SJCRH30 (cell line): ENCODE results near the gene NOXA1. TPM values are rescaled to one million over a fixed set of nuclear protein-coding genes. Genes with fewer than 3 reads are reported as not detected.
"Not testable (repeated sequence)": the region's sequence is repeated elsewhere in the genome, so short reads cannot be mapped to it uniquely, and the experiment has no call there.

Experiments
- DNase-seq, 2 experiments: peaks; one replicate each; pipeline ENCODE4 v3.0.0-alpha.2; 2015 to 2020
- H3K27ac ChIP-seq: fragments of 250-450 bp; sonication (Bioruptor Pico); 2 replicates; pipeline ENCODE4 v1.5.1; 2020; ENCODE audit warnings: mild to moderate bottlenecking, moderate library complexity
- H3K27me3 ChIP-seq: fragments of 250-450 bp; sonication (Bioruptor Pico); 2 replicates; pipeline ENCODE4 v1.5.1; 2020; ENCODE audit warnings: mild to moderate bottlenecking, moderate library complexity
- H3K36me3 ChIP-seq: fragments of 250-450 bp; sonication (Bioruptor Pico); 2 replicates; pipeline ENCODE4 v1.5.1; 2020; ENCODE audit warnings: mild to moderate bottlenecking, moderate library complexity
- H3K4me1 ChIP-seq: fragments of 250-450 bp; sonication (Bioruptor Pico); 2 replicates; pipeline ENCODE4 v1.5.1; 2020; ENCODE audit warnings: mild to moderate bottlenecking, moderate library complexity
- H3K4me3 ChIP-seq: fragments of 250-450 bp; sonication (Bioruptor Pico); 2 replicates; pipeline ENCODE4 v1.5.1; 2020; ENCODE audit warnings: mild to moderate bottlenecking, moderate library complexity
- H3K9me3 ChIP-seq: fragments of 250-450 bp; sonication (Bioruptor Pico); replicated peaks from 2 replicates; pipeline ENCODE4 v1.5.1; 2020; ENCODE audit warnings: mild to moderate bottlenecking, moderate library complexity
- total RNA-seq: library from RNA; depleted of rRNA; stranded (reverse); fragments of >200 nt; shearing (Covaris generic); gene quantifications from 2 replicates; pipeline ENCODE4 v1.2.3, GENCODE V29; 2014

NOXA1 gene
- total RNA-seq, 1 experiment from 2014 or later, result not detected

GRCh38 chr9:137383784-137384756 lies 39.1 kb upstream of the NOXA1 start:
- Histone ChIP-seq H3K27ac (no peak overlapping the region), H3K36me3 (no peaks in the 10 kb centered on the region), H3K27me3 (peaks cover 21% of the 10 kb centered on the region; the same call in 1 of the 2 replicates), H3K4me1 (peaks cover 15% of the 10 kb centered on the region), H3K9me3 (no peaks in the 10 kb centered on the region), H3K4me3 (no peak overlapping the region)
- no peak for DNase-seq

- Histone ChIP-seq H3K9me3 (no peaks in the 10 kb centered on the region), H3K36me3 (no peaks in the 10 kb centered on the region), H3K4me3 (no peak overlapping the region), H3K4me1 (peaks cover 15% of the 10 kb centered on the region), H3K27ac (no peak overlapping the region), H3K27me3 (peaks cover 25% of the 10 kb centered on the region; the same call in 1 of the 2 replicates)
- no peak for DNase-seq
These were observed 38.0 kb upstream of the NOXA1 start for GRCh38 chr9:137385061-137385655.

- H3K27me3 ChIP-seq, result peaks cover 25% of the 10 kb centered on the region; the same call in 1 of the 2 replicates
- not testable (repeated sequence) for H3K4me3 ChIP-seq, DNase-seq, H3K9me3 ChIP-seq, H3K36me3 ChIP-seq, H3K27ac ChIP-seq
- peaks cover 19% of the 10 kb centered on the region for H3K4me1 ChIP-seq
These were observed 36.6 kb upstream of the NOXA1 start for GRCh38 chr9:137386507-137387113.

GRCh38 chr9:137387114-137387890 lies 35.9 kb upstream of the NOXA1 start:
- no peaks in the 10 kb centered on the region for H3K36me3 ChIP-seq
- H3K4me3 ChIP-seq, result no peak overlapping the region
- peaks cover 25% of the 10 kb centered on the region; the same call in 1 of the 2 replicates for H3K27me3 ChIP-seq
- DNase-seq, result no peak
- H3K9me3 ChIP-seq, result no peaks in the 10 kb centered on the region
- H3K4me1 ChIP-seq, result peaks cover 19% of the 10 kb centered on the region
- H3K27ac ChIP-seq, result no peak overlapping the region

GRCh38 chr9:137387891-137388560 lies 35.2 kb upstream of the NOXA1 start:
- H3K27me3 ChIP-seq, result peaks cover 25% of the 10 kb centered on the region; the same call in 1 of the 2 replicates
- no peak for DNase-seq
- H3K27ac ChIP-seq, result no peak overlapping the region
- H3K4me3 ChIP-seq, result no peak overlapping the region
- H3K9me3 ChIP-seq, result no peaks in the 10 kb centered on the region
- no peaks in the 10 kb centered on the region for H3K36me3 ChIP-seq
- H3K4me1 ChIP-seq, result peaks cover 16% of the 10 kb centered on the region

- Histone ChIP-seq H3K4me1 (peaks cover 12% of the 10 kb centered on the region), H3K9me3 (no peaks in the 10 kb centered on the region), H3K27me3 (peaks cover 25% of the 10 kb centered on the region; the same call in 1 of the 2 replicates), H3K36me3 (no peaks in the 10 kb centered on the region), H3K4me3 (no peak overlapping the region), H3K27ac (no peak overlapping the region)
- DNase-seq, result no peak
These were observed 34.4 kb upstream of the NOXA1 start for GRCh38 chr9:137388589-137389427.

GRCh38 chr9:137389428-137389746 lies 33.8 kb upstream of the NOXA1 start:
- Histone ChIP-seq H3K27ac (no peak overlapping the region), H3K4me1 (peaks cover 12% of the 10 kb centered on the region), H3K4me3 (no peak overlapping the region), H3K9me3 (no peaks in the 10 kb centered on the region), H3K36me3 (no peaks in the 10 kb centered on the region), H3K27me3 (peaks cover 19% of the 10 kb centered on the region; the same call in 1 of the 2 replicates)
- no peak for DNase-seq

- DNase-seq, result no peak
- Histone ChIP-seq H3K36me3 (no peaks in the 10 kb centered on the region), H3K9me3 (no peaks in the 10 kb centered on the region), H3K27ac (no peak overlapping the region), H3K4me3 (no peak overlapping the region), H3K27me3 (peaks cover 12% of the 10 kb centered on the region; the same call in 1 of the 2 replicates), H3K4me1 (peaks cover 20% of the 10 kb centered on the region)
These were observed 32.4 kb upstream of the NOXA1 start for GRCh38 chr9:137390553-137391410.

GRCh38 chr9:137391411-137391754 lies 31.8 kb upstream of the NOXA1 start:
- H3K36me3 ChIP-seq, result no peaks in the 10 kb centered on the region

GRCh38 chr9:137392232-137393007 lies 30.8 kb upstream of the NOXA1 start:
- no peak for DNase-seq
- Histone ChIP-seq H3K9me3 (no peaks in the 10 kb centered on the region), H3K36me3 (no peaks in the 10 kb centered on the region), H3K4me1 (peaks cover 20% of the 10 kb centered on the region), H3K27me3 (peaks cover 12% of the 10 kb centered on the region; the same call in 1 of the 2 replicates), H3K4me3 (no peak overlapping the region), H3K27ac (no peak overlapping the region)

More at GRCh38 chr9:137391411-137391754, 31.8 kb upstream of the NOXA1 start:
- Histone ChIP-seq H3K4me1 (peaks cover 20% of the 10 kb centered on the region), H3K27me3 (peaks cover 12% of the 10 kb centered on the region; the same call in 1 of the 2 replicates), H3K4me3 (no peak overlapping the region), H3K9me3 (no peaks in the 10 kb centered on the region), H3K27ac (no peak overlapping the region)
- no peak for DNase-seq

- Histone ChIP-seq H3K27ac (no peak overlapping the region), H3K4me1 (peaks cover 13% of the 10 kb centered on the region), H3K4me3 (no peak overlapping the region), H3K36me3 (no peaks in the 10 kb centered on the region), H3K27me3 (peaks cover 6% of the 10 kb centered on the region; the same call in 1 of the 2 replicates), H3K9me3 (no peaks in the 10 kb centered on the region)
- DNase-seq, result no peak
These were observed 29.7 kb upstream of the NOXA1 start for GRCh38 chr9:137393176-137394150.
